Activated CD8-positive, alpha-beta memory T cell treated with anti-CD3 and anti-CD28 coated beads for 36 hours (primary cell): ENCODE data around the gene RASGRP1. TPM values are rescaled to one million over a fixed set of nuclear protein-coding genes. Genes with fewer than 3 reads are reported as not detected.
"Not testable (repeated sequence)": the region's sequence is repeated elsewhere in the genome, so short reads cannot be mapped to it uniquely, and the experiment has no call there.

Source experiments
- CTCF ChIA-PET: fragments of 350-600 bp; sonication (Branson Sonifier 250); formaldehyde crosslinking; loops from one replicate; lab custom pipeline; 2021; ENCODE audit warnings: antibody characterized with exemption; lab: Charles Lee
- POLR2A ChIA-PET: fragments of 350-600 bp; sonication (Branson Sonifier 250); formaldehyde crosslinking; loops from one replicate; lab custom pipeline; 2021; ENCODE audit warnings: antibody characterized with exemption; lab: Charles Lee
- total RNA-seq, 2 experiments: library from RNA; stranded (reverse); gene quantifications; one replicate each; pipeline ENCODE4 v1.2.3, GENCODE V29; 2021

The RASGRP1 gene
- total RNA-seq, 2 experiments from 2014 or later, result 64.2 to 67.8 TPM

DNA sequence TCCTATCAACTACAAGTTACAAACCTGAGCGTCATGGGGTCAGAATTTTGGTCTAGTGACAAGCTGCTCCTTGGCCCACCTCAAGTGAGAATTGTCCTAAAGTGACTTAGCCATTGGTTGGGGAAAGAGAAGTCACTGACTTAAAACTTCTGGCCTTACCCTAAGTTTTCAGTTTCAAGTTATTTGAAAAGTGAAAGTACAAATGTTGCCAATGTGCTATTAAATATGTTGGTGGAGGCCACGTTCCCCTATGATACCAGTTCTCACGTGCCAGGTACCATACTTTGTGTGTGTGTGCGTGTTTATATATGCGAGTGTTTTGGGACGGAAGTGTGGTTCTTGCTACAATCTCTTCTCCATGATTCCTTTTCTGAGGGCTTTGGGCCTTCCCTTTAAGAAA, 22.6 kb upstream of the RASGRP1 start:
- ChIA-PET POLR2A (no interaction called here), CTCF (interaction anchor here (1.2 to 1.3 kb wide), 2 partner anchors 97 to 101 kb away, joined by 3 to 4 read pairs; no protein-coding TSS in a partner anchor)

DNA sequence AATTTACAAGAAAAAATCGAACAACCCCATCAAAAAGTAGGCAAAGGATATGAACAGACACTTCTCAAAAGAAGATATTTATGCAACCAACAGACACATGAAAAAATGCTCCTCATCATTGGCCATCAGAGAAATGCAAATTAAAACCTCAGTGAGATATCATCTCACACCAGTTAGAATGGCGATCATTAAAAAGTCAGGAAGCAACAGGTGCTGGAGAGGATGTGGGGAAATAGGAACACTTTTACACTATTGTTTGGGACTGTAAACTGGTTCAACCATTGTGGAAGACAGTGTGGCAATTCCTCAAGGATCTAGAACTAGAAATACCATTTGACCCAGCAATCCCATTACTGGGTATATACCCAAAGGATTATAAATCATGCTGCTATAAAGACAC, 21.4 kb upstream of the RASGRP1 start:
- POLR2A ChIA-PET, CTCF ChIA-PET: not testable (repeated sequence)

DNA sequence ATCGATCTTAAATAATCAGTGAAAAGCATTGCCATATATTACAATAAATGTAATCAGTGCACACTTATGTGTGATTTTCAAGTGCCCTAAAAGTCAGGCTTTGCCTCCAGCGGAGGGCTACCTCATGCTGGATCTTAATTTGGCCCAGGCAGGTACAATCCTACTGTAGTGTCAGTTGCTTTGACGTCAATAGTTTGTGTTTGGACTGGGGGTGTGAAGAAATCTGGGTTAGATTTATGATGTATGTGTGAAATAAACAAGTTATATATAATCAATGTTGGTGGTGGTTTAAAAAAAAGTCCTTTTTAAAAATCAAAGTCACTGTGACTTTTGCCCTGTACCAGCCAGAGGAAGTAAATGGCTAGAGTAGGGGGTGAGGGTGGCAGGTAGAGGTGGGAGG, 14.0 kb upstream of the RASGRP1 start:
- POLR2A ChIA-PET, result interaction anchor here (0.7 to 1.2 kb wide), 2 partner anchors 12 to 15 kb away, joined by 3 to 4 read pairs; no protein-coding TSS in a partner anchor
- CTCF ChIA-PET, result interaction anchor here (0.7 to 1.2 kb wide), 3 partner anchors 15 to 121 kb away, joined by 3 to 5 read pairs (median 3); no protein-coding TSS in a partner anchor

DNA sequence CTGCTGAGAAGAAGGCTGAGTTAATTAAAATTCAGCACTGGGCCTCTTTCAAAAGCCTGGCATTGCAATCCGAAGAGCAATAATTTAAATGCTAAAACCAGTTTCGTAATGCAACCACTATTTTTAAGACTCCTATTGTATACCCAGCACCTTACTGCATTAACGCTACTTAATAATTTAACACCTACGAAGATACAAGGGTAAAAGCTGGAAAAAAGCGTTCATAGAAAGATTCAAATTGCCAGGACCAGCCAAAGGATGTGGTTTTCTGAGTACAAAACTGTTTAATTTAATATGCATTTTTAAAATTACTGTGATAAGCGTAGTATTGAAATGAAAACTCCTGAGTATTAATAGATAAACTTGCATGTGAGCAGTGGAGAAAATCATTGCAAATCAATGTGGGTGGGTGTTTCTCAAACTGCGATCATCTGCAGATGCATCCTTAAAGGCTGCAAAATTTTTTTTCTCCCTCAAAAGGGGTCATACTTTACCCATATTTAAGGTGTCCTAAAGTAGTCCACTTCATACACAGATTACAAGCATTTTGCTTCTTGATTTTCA, 12.9 kb upstream of the RASGRP1 start:
- ChIA-PET CTCF (interaction anchor here (1.2 to 1.5 kb wide), 3 partner anchors 13 to 123 kb away, joined by 3 to 6 read pairs (median 3); partner anchors contain the start of gene RASGRP1), POLR2A (interaction anchor here (0.6 to 1.2 kb wide), 3 partner anchors 14 to 34 kb away, joined by 3 to 5 read pairs (median 3); no protein-coding TSS in a partner anchor)

DNA sequence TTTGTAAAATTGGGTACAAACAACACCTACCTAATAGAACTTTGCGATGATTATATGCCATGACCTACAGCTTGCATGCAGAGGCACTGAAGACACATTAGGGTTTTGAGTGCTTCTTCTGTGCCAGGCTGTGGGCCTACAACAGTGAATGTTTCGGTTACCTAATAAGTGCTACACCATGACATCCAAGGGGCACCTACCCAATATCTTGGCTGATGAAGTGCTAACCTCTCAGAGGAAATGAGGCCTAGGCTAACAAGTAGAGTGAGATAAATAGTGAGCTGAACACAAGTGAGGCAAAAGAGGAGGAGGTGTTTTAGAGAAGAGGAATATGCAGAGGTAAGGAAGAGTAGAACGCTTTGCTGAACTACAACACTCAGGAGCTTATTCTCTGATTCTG, 12.2 kb upstream of the RASGRP1 start:
- CTCF ChIA-PET, result interaction anchor here (1.5 kb wide), 2 partner anchors 13 to 15 kb away, joined by 3 to 6 read pairs; partner anchors contain the start of gene RASGRP1
- POLR2A ChIA-PET, result interaction anchor here (0.6 to 1.0 kb wide), 3 partner anchors 13 to 34 kb away, joined by 3 to 5 read pairs (median 3); no protein-coding TSS in a partner anchor

DNA sequence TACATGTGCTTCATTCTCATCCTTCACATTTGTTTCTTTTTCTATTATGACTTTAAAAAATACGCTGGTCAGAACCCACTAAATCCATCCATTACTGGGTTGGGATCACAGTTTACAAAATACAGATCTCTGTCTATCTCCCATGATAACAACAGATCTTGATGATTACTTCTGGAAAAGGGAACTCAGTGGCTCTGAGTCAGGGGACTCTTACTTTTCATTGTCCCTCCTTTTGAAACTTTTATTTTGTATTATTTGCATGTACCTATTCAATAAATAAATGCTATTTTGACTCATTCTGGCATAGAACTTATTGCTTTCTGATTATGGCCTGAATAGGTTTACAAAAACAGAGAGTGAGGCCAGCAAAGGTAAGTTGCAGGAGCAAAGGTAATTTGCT, 11.6 kb upstream of the RASGRP1 start:
- CTCF ChIA-PET, result interaction anchor here (1.5 kb wide), 2 partner anchors 12 to 14 kb away, joined by 3 to 6 read pairs; partner anchors contain the start of gene RASGRP1

DNA sequence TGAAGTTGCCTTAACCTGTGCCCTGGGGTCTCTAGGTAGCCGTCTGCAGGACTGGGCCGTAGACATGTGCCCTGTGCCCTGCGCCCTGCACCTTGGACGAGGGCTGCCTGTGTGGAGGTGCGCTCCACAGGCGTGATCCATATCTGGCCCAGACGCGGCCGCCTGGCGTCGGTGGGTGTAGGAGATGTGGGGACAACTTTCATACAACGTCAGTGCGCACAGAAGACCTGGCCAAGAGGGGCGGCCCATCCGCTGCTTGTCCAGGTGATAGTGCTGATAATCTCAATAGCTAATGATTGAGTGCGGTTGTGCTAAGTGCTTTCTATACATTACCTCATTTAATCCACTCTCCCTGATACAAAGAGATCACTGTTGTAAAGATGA, 665 bp upstream of the RASGRP1 start:
- CTCF ChIA-PET, result interaction anchor here (2.3 to 7.6 kb wide), 3 partner anchors 46 to 131 kb away, joined by 14 to 176 read pairs (median 63); no protein-coding TSS in a partner anchor
- POLR2A ChIA-PET, result interaction anchor here (0.5 to 1.1 kb wide), 3 partner anchors 32 to 122 kb away, joined by 3 to 4 read pairs (median 3); no protein-coding TSS in a partner anchor

More for the DNA sequence above, 11.6 kb upstream of the RASGRP1 start:
- POLR2A ChIA-PET, result interaction anchor here (0.6 to 1.0 kb wide), 2 partner anchors 12 to 35 kb away, joined by 3 to 5 read pairs; no protein-coding TSS in a partner anchor

DNA sequence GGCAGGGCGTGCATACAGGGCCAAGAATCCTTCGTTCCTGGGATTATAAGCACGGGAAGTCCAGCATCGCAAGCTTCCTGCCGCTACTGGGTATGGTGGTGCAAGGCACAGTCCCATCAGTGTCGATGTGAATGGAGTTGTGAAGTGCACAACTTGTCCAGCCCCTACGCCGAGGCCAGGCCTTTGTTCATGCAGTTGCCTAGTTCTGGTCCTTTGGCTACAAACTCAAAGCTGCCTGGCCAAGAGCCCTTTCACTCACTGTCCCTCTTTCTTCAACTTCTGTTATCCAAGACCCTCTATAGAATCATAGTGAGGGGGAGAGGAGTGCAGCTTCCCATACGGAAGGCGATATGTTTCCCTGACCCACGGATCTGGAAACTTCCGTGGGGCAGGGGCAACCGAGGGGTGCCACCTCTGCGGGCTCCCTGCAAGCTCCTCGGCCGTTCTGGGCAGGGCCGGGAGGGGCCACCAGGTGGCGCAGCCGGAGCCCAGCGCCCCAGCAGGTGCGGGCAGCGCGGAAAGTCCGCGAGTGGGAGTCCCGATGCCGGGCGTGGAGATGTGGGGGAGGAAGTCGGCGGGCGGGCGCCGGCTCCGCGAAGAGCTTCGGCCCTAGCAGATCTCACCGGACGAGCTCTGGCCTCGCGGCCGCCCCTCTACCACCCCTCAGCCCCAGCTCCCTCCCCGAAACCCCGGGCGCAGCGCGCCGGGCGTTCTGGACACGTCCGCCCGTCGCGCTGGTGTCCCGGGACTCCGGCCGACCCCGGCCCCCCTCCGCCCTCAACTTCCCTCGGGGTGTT, 693 bp downstream of the RASGRP1 start:
- ChIA-PET CTCF (interaction anchor here (0.7 to 7.6 kb wide), 44 partner anchors 9 to 143 kb away, joined by 3 to 176 read pairs (median 4); partner anchors contain the start of gene FAM98B), POLR2A (interaction anchor here (0.6 to 2.6 kb wide), 23 partner anchors 8 to 135 kb away, joined by 3 to 71 read pairs (median 6); partner anchors contain the start of gene FAM98B)

DNA sequence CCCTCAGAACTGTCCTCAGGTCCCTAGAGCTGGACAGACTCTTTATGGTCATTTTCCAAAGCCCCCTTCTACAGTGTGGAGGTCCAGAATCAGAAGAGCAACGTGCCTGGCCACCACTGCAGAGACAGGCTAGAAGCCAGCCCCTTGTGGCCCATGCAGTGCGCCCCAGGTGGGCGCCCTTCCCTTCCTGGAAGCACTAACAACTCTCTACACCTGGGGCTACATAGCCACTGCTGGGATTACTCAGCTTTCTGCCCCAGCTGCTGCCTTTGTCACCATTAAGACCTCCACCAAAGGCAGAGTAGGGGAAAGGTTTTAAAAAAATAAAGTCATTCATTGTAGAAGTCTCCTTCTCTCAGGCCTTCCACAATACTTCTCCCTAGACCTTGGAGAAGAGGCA, 2.3 kb downstream of the RASGRP1 start:
- CTCF ChIA-PET, result interaction anchor here (1.4 to 7.6 kb wide), 3 partner anchors 15 to 125 kb away, joined by 3 to 176 read pairs (median 63); no protein-coding TSS in a partner anchor
- POLR2A ChIA-PET, result interaction anchor here (2.6 kb wide), 1 partner anchor 49 kb away, joined by 71 read pairs; no protein-coding TSS in a partner anchor

DNA sequence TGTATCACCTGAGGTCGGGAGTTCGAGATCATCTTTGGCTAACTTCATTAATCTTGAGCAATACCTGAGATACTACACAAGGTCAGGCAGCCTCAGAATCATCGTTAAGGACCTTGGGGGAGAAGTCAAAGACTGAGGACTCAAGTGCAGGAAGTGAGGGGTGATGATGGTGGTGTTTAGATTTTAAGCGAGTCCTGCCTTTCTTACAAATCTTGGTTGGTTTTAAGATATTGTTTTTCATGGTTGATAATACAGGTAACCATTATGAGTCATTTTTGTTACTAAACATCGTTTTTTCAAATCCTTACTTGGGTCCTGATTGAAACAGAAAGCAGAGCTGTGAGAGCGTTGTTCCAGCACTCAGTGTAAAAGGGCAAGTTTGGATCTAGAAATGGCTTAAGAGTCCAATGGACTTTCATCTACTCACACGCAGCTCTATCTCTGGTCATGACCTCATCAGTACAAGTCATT, 4.1 kb downstream of the RASGRP1 start:
- CTCF ChIA-PET, result interaction anchor here (1.2 to 7.6 kb wide), 4 partner anchors 20 to 127 kb away, joined by 3 to 176 read pairs (median 33); no protein-coding TSS in a partner anchor
- POLR2A ChIA-PET, result interaction anchor here (0.6 to 1.4 kb wide), 9 partner anchors 15 to 137 kb away, joined by 3 to 5 read pairs (median 3); partner anchors contain the start of gene FAM98B

DNA sequence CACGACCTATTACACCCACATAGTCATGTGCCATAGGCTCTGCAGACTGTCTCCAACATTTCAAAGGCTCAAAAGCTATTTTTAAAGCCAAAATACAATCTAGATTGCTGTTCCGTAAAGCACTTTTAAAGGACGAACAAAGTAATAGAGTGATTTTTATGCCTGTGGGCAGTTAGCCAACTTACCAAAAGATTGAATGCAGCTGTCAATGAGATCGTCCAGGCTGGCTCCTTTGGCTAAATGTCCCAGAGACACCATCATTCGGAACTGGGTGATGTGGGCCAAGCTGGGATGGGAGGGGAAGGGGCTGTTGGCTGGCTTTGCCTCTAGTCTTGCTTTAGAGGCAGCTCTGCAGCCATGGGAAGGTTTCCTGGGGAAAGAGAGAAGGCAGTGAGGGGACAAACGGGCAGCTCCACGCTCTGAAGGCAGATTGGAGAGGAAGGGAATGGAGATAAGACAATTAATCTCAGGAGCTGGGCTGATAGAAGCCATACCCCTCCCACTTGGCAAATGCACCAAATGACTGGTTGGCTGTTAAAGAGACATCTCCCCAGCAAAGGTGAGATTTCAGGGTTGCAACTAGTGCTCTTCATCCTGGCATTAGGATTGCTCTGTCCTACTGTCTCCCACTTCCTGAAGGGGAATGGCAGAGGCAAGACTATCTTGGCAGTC, 4.8 kb downstream of the RASGRP1 start:
- ChIA-PET POLR2A (interaction anchor here (0.6 to 1.4 kb wide), 6 partner anchors 14 to 137 kb away, joined by 3 to 4 read pairs (median 3); partner anchors contain the start of gene FAM98B), CTCF (interaction anchor here (1.2 to 7.6 kb wide), 4 partner anchors 21 to 128 kb away, joined by 3 to 176 read pairs (median 33); no protein-coding TSS in a partner anchor)

DNA sequence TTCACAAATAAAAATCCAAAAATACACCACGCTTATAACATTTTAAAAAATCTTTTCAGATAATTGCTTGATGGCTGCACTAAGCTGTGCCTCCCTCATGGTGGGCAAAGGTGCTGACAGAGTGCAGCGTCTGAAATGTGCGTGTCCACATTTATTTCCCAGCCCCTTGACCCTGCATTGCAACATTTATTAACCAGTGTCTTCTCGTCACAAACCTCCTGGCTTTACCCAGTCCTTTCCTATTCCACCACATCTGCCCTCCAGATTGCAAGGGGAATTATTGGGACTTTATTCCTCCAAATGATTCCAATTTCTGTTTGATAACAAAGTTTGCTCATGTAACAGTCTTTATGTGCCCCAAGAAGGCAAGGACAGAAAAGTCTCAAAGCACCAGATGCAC, 5.5 kb downstream of the RASGRP1 start:
- ChIA-PET POLR2A (interaction anchor here (0.7 to 1.4 kb wide), 5 partner anchors 13 to 137 kb away, joined by 3 to 4 read pairs (median 3); no protein-coding TSS in a partner anchor), CTCF (interaction anchor here (0.6 to 7.6 kb wide), 2 partner anchors 35 to 128 kb away, joined by 3 to 176 read pairs; no protein-coding TSS in a partner anchor)

DNA sequence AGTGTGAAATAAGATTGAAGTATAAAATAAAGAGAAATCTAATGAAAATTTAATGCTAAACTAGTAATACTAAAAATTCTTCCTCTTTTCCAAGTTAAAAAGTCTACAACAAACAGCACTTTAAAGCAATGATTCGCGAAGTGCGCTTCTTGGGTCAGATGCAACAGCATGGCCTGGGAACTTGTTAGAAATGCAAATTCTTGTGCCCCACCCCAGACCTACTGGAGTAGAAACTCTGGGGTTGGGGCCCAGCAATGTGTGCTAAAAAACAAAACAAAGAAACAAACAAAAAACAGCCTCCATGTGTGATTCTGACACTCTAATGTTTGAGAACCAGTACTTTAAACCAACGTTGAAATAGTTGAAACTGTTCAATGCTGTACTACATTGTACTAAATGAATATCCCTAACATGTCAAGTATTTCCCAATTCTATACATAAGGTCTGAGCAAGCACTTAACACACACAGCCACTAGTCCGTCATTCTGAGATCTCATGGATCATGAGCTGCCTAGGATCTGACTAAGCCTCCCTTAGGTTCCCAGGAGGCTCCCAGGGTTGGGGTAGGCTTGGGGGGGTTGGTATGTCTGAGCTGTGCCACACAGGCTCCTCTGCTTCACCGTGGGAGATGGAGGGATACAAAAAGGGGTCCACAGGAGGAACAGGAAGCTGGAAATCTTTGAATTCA, 6.1 kb downstream of the RASGRP1 start:
- ChIA-PET POLR2A (interaction anchor here (0.7 to 1.4 kb wide), 3 partner anchors 52 to 128 kb away, joined by 3 to 4 read pairs (median 3); no protein-coding TSS in a partner anchor), CTCF (interaction anchor here (0.6 to 7.6 kb wide), 2 partner anchors 34 to 129 kb away, joined by 3 to 176 read pairs; no protein-coding TSS in a partner anchor)

DNA sequence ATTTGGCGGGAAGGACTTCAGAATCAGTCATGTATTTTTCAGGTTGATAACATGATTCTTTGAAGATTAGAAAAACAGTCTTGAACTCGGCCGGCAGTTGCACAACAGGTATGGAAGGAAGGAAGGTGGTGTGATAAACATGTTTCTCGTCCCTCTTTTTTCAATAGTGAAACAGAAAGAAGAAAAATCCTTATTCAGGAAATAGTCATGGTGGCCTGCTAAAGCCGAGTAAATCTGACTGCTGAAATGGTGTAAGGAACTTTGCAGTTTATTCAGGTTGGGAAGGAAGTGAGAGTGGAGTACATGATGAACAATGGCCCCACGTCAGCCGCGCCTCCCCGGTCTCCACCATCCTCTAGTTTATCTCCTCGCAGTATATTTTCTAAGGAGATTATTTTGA, 6.7 kb downstream of the RASGRP1 start:
- ChIA-PET POLR2A (interaction anchor here (1.0 kb wide), 1 partner anchor 130 kb away, joined by 3 read pairs; no protein-coding TSS in a partner anchor), CTCF (interaction anchor here (1.3 kb wide), 1 partner anchor 27 kb away, joined by 3 read pairs; no protein-coding TSS in a partner anchor)

DNA sequence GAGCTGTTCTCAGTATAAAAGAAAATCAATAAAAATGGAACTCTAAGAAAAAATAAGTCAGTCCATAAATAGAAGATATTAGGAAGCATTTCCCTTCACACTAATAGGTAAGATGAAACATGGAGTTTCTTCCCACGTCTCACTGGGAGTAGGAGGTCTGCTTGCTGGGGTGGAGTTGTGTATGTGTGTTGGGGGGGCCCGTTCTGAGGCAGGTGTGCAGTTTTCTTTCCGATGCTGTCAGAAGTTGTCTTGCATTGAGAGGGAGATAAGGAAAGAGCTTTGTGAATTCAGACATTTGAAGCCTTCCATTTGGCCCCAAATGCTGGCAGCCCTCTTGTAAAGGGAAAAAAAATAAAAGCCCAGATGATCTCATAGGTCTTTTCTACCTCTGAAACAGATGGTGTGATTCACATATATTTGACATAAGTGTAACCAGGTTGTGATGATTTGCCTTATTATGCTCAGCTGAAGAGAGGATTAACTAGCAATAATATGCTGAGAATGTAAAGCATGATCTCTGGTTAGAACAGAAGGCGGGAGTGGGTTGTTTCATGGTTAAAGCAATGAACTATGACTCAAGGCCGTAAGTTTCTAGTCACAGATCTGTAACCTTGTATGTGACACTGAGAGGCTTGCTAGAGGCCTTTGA, 8.8 kb downstream of the RASGRP1 start:
- ChIA-PET POLR2A (interaction anchor here (1.0 to 1.9 kb wide), 3 partner anchors 8 to 133 kb away, joined by 3 to 9 read pairs (median 6); partner anchors contain the start of gene RASGRP1), CTCF (interaction anchor here (0.9 to 1.9 kb wide), 3 partner anchors 8 to 133 kb away, joined by 3 to 6 read pairs (median 4); partner anchors contain the start of gene RASGRP1)

DNA sequence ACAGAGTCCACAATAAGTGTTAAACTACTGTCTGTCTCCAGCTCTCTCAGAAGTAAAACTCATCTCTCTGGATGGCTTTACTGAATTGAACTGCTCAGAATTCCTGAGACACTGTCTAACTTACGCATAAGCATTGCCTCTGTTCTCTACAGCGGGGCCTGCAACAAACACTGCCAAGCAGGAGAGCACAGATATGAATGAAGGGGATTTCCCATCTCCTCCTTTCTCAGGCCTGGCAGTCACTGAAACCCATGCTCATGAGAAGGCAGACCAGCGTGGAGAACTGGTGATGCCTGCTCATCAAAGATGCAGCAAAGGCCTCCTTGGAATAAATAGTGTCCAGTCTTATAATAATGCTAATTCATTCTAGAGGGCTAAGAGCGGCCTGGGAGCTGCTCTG, 10.3 kb downstream of the RASGRP1 start:
- ChIA-PET POLR2A (interaction anchor here (1.9 kb wide), 1 partner anchor 10 kb away, joined by 9 read pairs; the partner anchor contains the start of gene RASGRP1), CTCF (interaction anchor here (1.0 to 1.6 kb wide), 5 partner anchors 10 to 136 kb away, joined by 3 to 4 read pairs (median 3); partner anchors contain the start of gene RASGRP1)
